Effector memory CD4-positive, alpha-beta T cell (primary cell): Measurements from ENCODE around the gene TGFBR2.

Experiments
- DNase-seq, 3 donors: peaks; one replicate each; pipeline ENCODE4 v3.0.0-alpha.2; 2020
- H3K27ac ChIP-seq: 2 replicates; pipeline ENCODE4 v1.7.0; 2013; ENCODE audit warnings: mild to moderate bottlenecking, low read length, moderate library complexity; ENCODE audit not compliant: insufficient read depth, poor library complexity, severe bottlenecking
- H3K27me3 ChIP-seq: replicated peaks from 2 replicates; pipeline ENCODE4 v1.7.0; 2013; ENCODE audit warnings: mild to moderate bottlenecking, low read length; ENCODE audit not compliant: insufficient read depth, control insufficient read depth, poor library complexity, severe bottlenecking
- H3K36me3 ChIP-seq: 2 replicates; pipeline ENCODE4 v1.7.0; 2013; ENCODE audit warnings: mild to moderate bottlenecking, low read length, moderate library complexity; ENCODE audit not compliant: control insufficient read depth, insufficient read depth
- H3K4me1 ChIP-seq: 2 replicates; pipeline ENCODE4 v1.7.0; 2013; ENCODE audit warnings: low read length, mild to moderate bottlenecking; ENCODE audit not compliant: control insufficient read depth, insufficient read depth, poor library complexity, severe bottlenecking
- H3K4me3 ChIP-seq: 2 replicates; pipeline ENCODE4 v1.7.0; 2013; ENCODE audit warnings: low read length, low read depth, mild to moderate bottlenecking; ENCODE audit not compliant: insufficient read depth, poor library complexity, severe bottlenecking
- H3K9me3 ChIP-seq: 2 replicates; pipeline ENCODE4 v1.7.0; 2013; ENCODE audit warnings: mild to moderate bottlenecking, low read length, moderate library complexity; ENCODE audit not compliant: control insufficient read depth

TGFBR2 gene

DNA sequence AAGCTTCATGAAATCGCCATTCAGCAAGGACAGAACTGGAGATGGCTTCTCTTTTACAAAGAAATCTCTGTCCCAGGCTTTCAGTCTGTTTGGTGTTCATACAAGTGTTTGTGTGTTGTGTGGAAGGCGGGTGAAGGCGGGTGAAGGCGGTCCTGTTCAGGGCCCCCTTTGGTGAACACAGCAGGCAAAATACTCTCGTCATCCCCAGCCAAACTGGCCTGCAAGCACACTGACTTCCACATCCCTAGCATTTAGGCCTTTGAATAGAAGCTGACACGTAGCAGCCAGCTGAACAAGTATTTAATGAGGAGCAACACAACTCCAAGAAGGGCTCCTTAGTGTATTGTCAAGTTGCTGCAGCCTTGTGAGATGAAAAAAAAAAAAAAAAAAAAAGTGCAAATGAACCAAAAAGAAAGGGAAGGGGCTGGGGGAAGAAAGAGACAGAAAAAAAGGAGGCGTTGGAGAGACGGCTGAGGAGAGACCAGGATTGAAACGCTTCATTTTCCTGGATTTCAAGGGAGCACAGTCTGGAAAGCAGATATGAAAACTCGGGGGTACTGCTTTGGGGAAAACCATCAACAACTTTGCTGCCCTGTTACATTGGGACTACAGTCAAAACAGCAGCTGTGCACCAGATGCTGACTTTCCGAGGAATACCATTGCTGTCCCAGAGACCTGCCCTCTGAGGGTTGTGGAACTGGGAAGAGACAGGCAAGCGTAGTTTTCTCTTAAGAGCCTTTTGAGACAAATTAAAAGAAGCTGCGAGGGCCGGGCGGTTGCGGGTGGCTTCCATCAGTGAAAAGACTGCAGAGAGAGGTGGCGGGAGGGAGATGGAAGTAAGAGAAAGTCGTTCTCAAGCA, 74.6 kb downstream of the TGFBR2 start:
- DNase-seq = no peak
- Histone ChIP-seq H3K9me3 (no peaks in the 10 kb centered on the region), H3K27me3 (no peaks in the 10 kb centered on the region), H3K4me1 (peaks cover 10% of the 10 kb centered on the region), H3K27ac (no peak overlapping the region), H3K4me3 (no peak overlapping the region), H3K36me3 (peaks cover 41% of the 10 kb centered on the region)

DNA sequence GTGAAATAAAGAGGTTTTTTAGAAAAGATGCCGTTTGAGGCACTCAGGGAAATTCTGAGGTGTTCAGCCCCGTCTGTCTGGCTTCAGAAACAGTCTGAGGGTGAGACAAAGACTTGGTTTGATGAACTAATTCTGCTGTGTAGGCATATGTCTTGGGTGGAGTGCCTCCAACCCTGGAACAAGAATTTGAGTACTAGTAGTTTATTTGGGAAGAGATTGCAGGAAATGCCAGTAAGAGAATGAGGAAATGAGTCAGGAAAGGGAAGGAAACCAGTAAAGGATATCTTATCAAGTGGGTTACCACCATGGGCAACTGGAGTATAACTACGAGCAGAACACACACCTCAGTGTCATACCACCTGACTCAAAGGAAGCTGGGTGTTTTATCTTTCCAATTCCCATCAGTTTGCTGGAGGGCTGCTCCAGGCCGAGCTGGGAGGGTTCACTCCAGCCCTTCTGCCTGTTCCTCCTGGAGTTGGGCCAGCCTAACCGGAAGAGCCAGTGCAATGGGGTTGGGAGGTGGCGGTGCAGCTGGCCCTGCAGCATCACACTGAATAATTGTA, 75.3 kb downstream of the TGFBR2 start:
- DNase-seq = no peak
- Histone ChIP-seq H3K36me3 (peaks cover 35% of the 10 kb centered on the region), H3K27me3 (no peaks in the 10 kb centered on the region), H3K4me3 (no peak overlapping the region), H3K9me3 (no peaks in the 10 kb centered on the region), H3K27ac (no peak overlapping the region), H3K4me1 (peaks cover 10% of the 10 kb centered on the region)

DNA sequence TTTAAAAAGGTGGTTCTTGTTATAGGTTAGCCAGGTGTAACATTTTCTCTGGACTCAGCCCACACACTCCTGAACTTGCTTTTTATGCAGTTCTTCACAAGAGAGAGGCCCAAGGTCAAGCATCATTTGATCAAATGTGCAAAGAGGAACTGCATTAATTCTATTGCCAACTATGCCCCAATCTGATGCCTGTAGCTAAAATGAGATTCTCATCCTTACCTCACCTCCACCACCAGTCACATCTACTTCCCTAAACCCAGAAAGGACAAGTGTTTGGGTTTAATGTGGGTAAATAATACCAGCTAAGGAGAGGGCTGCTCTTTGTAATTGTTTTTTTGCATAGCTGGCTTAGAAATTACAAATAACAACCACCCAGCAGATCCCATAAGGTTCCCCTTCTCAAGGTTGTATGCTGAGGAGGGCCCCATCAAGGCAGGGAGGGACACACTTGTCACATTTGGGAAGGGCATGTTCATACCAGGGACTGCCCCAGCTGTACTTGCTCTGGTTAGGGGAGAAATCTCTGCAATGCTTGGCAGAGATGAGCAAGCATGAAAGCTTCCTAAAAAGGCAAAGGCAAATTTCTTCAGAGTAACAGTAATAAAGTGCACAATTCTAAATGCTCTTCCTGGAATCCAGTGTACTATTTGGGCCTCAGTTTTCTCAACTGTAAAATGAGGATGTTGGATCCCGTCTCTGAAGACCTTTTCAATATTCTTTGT, 76.2 kb downstream of the TGFBR2 start:
- Histone ChIP-seq H3K27ac (no peak overlapping the region), H3K4me3 (no peak overlapping the region), H3K27me3 (no peaks in the 10 kb centered on the region), H3K4me1 (peaks cover 10% of the 10 kb centered on the region), H3K9me3 (no peaks in the 10 kb centered on the region), H3K36me3 (peaks cover 31% of the 10 kb centered on the region)
- DNase-seq = no peak

DNA sequence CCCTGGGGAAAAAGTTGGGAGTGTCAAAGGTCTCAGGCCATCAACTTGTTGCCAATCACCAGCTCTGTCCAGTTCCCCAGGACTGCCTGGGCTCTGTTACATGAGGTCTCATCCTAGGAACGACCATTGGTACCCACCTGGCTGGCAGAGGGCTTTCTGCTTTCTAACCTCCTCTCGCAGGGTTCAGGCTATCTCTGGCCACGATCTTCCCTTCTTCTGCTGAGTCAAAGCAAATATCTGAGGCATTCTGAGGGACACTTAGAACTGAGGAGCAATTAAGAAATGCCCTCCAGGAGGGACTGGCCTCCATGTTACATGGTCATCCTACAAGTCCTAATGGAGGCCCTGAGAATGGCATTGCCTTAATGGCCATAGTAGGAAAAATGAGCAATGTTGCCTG, 77.4 kb downstream of the TGFBR2 start:
- H3K36me3 ChIP-seq = peaks cover 33% of the 10 kb centered on the region
- no peak for DNase-seq
- peaks cover 15% of the 10 kb centered on the region for H3K4me1 ChIP-seq
- H3K9me3 ChIP-seq = no peaks in the 10 kb centered on the region
- H3K27me3 ChIP-seq = no peaks in the 10 kb centered on the region
- H3K27ac ChIP-seq = no peak overlapping the region
- no peak overlapping the region for H3K4me3 ChIP-seq

DNA sequence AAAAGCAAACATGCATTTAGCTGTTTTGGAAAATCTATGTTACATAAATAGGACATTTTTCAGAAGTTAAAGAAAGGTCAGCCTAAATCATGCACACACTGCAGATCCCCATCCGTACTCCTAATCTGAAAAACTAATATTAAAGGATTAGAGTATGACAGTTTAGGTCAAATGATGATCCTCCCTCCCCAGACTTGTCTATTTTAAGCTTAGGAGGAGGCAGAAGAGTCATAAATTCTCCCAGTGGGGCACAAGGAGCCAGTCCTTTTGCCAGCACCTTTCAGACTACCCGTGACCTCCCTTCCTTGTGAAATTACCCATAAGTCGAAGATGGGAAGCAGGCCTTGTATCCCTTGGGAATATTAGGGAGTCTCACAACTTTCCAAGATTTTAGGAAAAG, 78.0 kb downstream of the TGFBR2 start:
- Histone ChIP-seq H3K9me3 (no peaks in the 10 kb centered on the region), H3K27me3 (no peaks in the 10 kb centered on the region), H3K4me1 (peaks cover 17% of the 10 kb centered on the region), H3K36me3 (peaks cover 28% of the 10 kb centered on the region), H3K4me3 (no peak overlapping the region), H3K27ac (no peak overlapping the region)
- no peak for DNase-seq

DNA sequence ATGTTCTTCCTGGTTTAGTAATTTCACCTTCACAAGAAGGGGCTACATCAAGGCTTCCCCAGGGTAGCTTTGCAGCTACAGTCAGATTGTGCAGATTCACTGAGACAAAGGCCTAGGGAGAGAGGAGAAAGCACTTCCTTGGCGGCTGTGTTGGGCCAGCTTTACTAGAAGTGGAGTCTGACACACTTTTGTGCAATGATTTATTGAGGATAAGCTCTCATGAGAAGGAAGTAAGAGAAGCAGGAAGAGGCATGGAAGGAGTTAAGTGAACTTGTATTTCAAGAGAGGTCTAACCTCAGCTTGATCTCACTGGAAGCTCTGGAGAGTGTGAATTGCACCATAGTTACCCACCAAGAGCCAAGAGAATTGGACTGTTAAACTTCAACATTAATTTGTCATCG, 78.9 kb downstream of the TGFBR2 start:
- Histone ChIP-seq H3K27me3 (no peaks in the 10 kb centered on the region), H3K9me3 (no peaks in the 10 kb centered on the region), H3K4me1 (peaks cover 17% of the 10 kb centered on the region), H3K27ac (no peak overlapping the region), H3K4me3 (no peak overlapping the region), H3K36me3 (peaks cover 35% of the 10 kb centered on the region)
- no peak for DNase-seq

DNA sequence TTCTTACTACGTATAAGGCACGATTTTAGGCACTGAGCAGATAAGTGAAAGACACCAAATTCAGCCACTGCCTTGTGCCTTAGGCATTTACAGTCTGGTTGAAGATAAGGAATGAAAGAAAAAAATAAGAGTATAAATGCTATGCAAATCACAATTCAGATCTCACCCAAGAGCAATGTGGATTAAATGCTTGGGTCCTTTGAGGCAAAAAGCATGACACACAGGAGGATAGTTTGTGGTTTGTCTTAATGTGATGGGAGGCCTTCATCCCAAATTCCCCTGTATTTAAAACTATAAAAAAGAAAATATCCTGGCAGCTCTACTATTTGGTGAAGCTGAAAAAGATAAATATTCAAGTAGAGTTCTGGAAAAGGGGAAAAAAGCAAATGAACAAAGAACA, 79.8 kb downstream of the TGFBR2 start:
- H3K4me1 ChIP-seq = peaks cover 15% of the 10 kb centered on the region

DNA sequence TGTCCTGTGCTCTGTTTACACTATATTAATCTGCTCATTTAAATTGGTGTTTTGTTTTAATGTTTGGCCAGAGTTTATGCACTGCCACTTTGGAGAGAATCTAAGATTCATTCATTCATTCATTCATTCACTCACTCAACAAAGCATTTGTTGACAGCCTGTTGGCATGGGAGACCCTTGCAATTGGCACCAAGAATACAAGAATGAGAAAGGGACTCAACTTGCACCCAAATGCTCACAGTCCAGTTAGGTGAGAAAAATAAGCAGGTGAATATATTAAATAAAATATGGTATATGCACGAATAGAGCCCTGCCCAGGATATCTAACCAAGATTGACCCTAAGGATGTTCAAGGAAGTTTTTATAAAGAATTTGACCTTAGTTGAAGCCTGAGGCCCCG, 80.4 kb downstream of the TGFBR2 start:
- peaks cover 11% of the 10 kb centered on the region for H3K4me1 ChIP-seq

More for the DNA sequence above, 79.8 kb downstream of the TGFBR2 start:
- Histone ChIP-seq H3K36me3 (peaks cover 39% of the 10 kb centered on the region), H3K27me3 (no peaks in the 10 kb centered on the region), H3K27ac (no peak overlapping the region), H3K9me3 (no peaks in the 10 kb centered on the region), H3K4me3 (no peak overlapping the region)
- DNase-seq = no peak

DNA sequence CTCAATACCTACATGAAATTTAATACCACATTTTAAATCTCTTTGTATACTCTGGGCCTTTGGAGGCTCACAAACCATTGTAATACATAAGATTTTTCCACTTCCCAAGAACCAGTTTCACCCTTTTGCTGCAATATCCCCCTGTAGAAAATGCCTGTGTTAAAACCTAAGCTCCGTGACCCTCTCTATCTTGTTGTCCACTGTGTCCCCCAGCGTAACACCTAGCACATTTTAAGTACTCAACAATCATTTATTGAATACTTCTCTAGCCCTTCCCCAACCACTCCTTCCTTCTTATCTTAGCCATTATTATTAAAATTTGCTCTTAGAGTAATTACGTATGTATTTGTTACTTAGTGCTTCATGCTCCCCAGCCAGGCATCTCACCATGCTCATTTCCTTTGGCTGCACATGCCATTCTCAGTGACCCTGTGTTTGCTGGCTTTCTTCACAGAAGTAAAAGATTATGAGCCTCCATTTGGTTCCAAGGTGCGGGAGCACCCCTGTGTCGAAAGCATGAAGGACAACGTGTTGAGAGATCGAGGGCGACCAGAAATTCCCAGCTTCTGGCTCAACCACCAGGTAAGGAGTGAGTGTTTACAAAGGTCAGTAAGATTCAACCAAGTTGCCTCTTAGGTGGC, 81.6 kb downstream of the TGFBR2 start:
- Histone ChIP-seq H3K9me3 (no peaks in the 10 kb centered on the region), H3K27me3 (no peaks in the 10 kb centered on the region), H3K36me3 (peaks cover 55% of the 10 kb centered on the region), H3K4me1 (peaks cover 10% of the 10 kb centered on the region), H3K4me3 (no peak overlapping the region), H3K27ac (no peak overlapping the region)
- DNase-seq = no peak

More for the DNA sequence above, 80.4 kb downstream of the TGFBR2 start:
- Histone ChIP-seq H3K27ac (no peak overlapping the region), H3K27me3 (no peaks in the 10 kb centered on the region), H3K36me3 (peaks cover 44% of the 10 kb centered on the region), H3K9me3 (no peaks in the 10 kb centered on the region), H3K4me3 (no peak overlapping the region)
- no peak for DNase-seq
